Keratinocyte (primary cell): ENCODE data around the gene E4F1. TPM values are rescaled to one million over a fixed set of nuclear protein-coding genes. Genes with fewer than 3 reads are reported as not detected.

Experiments
- DNase-seq: peaks from one replicate; pipeline ENCODE4 v3.0.0-alpha.2; 2011; ENCODE audit warnings: low read depth, missing footprints, low spot score
- FAIRE-seq: peaks from 2 replicates; lab custom pipeline; 2011; peaks lifted over from hg19 to GRCh38; lab: Jason Lieb, UNC
- H2AFZ ChIP-seq: 2 replicates; pipeline ENCODE4 v1.6.0; 2012; ENCODE audit warnings: low read length, control low read depth, inconsistent platforms; ENCODE audit not compliant: control insufficient read depth
- H3K27ac ChIP-seq: 2 replicates; pipeline ENCODE4 v1.5.1; 2011; ENCODE audit warnings: low read length; ENCODE audit not compliant: control insufficient read depth, insufficient read depth
- H3K27me3 ChIP-seq: 3 replicates; pipeline ENCODE4 v1.6.0; 2011; ENCODE audit warnings: low read length; ENCODE audit not compliant: control insufficient read depth, insufficient read depth; ENCODE audit errors: extremely low read depth
- H3K36me3 ChIP-seq, 2 experiments: 2 replicates in 1 of 2; 3 replicates in 1 of 2; pipeline ENCODE4 v1.5.1; 2011; ENCODE audit warnings: low read length in 2 of 2, mild to moderate bottlenecking in 1 of 2; ENCODE audit not compliant: control insufficient read depth in 2 of 2, insufficient read depth in 2 of 2; ENCODE audit errors: extremely low read depth in 1 of 2
- H3K4me1 ChIP-seq: 3 replicates; pipeline ENCODE4 v1.5.1; 2011; ENCODE audit warnings: low read length; ENCODE audit not compliant: control insufficient read depth, insufficient read depth; ENCODE audit errors: extremely low read depth
- H3K4me2 ChIP-seq: 3 replicates; pipeline ENCODE4 v1.6.0; 2011; ENCODE audit warnings: low read depth, low read length; ENCODE audit not compliant: control insufficient read depth, insufficient read depth; ENCODE audit errors: extremely low read depth
- H3K4me3 ChIP-seq, 3 experiments: fragments of 200-600 bp in 1 of 3; sonication (generic) in 1 of 3; 2 replicates in 2 of 3; 3 replicates in 1 of 3; pipeline ENCODE4 v1.5.1; 2011 to 2016; ENCODE audit warnings: low read length in 3 of 3, mild to moderate bottlenecking in 3 of 3, control low read depth in 2 of 3, inconsistent platforms in 1 of 3, low read depth in 1 of 3, mixed read lengths in 1 of 3, mixed run types in 1 of 3, moderate library complexity in 1 of 3; ENCODE audit not compliant: control insufficient read depth in 2 of 3, insufficient read depth in 2 of 3; ENCODE audit errors: extremely low read depth in 1 of 3
- H3K79me2 ChIP-seq: 2 replicates; pipeline ENCODE4 v1.6.0; 2012; ENCODE audit warnings: low read length; ENCODE audit not compliant: control insufficient read depth, insufficient read depth
- H3K9ac ChIP-seq: 3 replicates; pipeline ENCODE4 v1.6.0; 2011; ENCODE audit warnings: low read length; ENCODE audit not compliant: control insufficient read depth, insufficient read depth; ENCODE audit errors: extremely low read depth
- H3K9me1 ChIP-seq: 3 replicates; pipeline ENCODE4 v1.6.0; 2011; ENCODE audit warnings: low read length; ENCODE audit not compliant: control insufficient read depth, insufficient read depth; ENCODE audit errors: extremely low read depth
- H3K9me3 ChIP-seq: 2 replicates; pipeline ENCODE4 v1.5.1; 2012; ENCODE audit warnings: low read depth, low read length; ENCODE audit not compliant: control insufficient read depth
- H4K20me1 ChIP-seq: 3 replicates; pipeline ENCODE4 v1.6.0; 2011; ENCODE audit warnings: low read length; ENCODE audit not compliant: control insufficient read depth, insufficient read depth; ENCODE audit errors: extremely low read depth
- EZH2 ChIP-seq: IDR thresholded peaks from one replicate; pipeline ENCODE4 v1.6.1; 2012; ENCODE audit warnings: inconsistent platforms, mild to moderate bottlenecking, low read length, moderate library complexity
- dilution Hi-C: fragments of 300-500 bp; cut with MboI; formaldehyde crosslinking; loops from one replicate; pipeline ENCODE4 v1.7.0; 2020; ENCODE audit warnings: low sequenced_read_pairs; ENCODE audit not compliant: extremely low pct_ligation_motif_present
- polyA plus RNA-seq, 5 experiments: library from polyadenylated mRNA; depleted of rRNA in 3 of 5; stranded (reverse) in 3 of 5; stranded (forward) in 1 of 5; unstranded in 1 of 5; fragments of >200 nt; gene quantifications; 1 replicate in 1 of 5; 2 replicates in 3 of 5; 3 replicates in 1 of 5; pipeline versions ENCODE4 v1.2.1 to v1.2.3, GENCODE V29; 2011 to 2012; ENCODE audit warnings: missing spikeins in 2 of 5, low read depth in 1 of 5, low replicate concordance in 1 of 5
- TF ChIP-seq, protein P1 (sequence below), 3 experiments: IDR thresholded peaks in 1 of 3; conservative IDR thresholded peaks in 1 of 3; optimal IDR thresholded peaks in 1 of 3; 2 replicates in 2 of 3; 3 replicates in 1 of 3; pipeline versions ENCODE3 to v1.5.1; 2011; ENCODE audit warnings: low read length in 3 of 3, mild to moderate bottlenecking in 3 of 3, moderate library complexity in 2 of 3, control low read depth in 1 of 3, inconsistent platforms in 1 of 3; ENCODE audit not compliant: insufficient read depth in 2 of 3; ENCODE audit errors: extremely low read depth in 1 of 3

Gene E4F1
- polyA plus RNA-seq, 1 donor (not counting 4 experiments of a cell fraction or from before 2014, with no cell fraction given), result 10.5 TPM

GRCh38 chr16:2237493-2238149, 14.2 kb downstream of the E4F1 start:
- Histone ChIP-seq H3K27ac (no peak overlapping the region), H2AFZ (no peak overlapping the region), H3K4me1 (no peaks in the 10 kb centered on the region), H3K9me1 (no peaks in the 10 kb centered on the region), H3K4me2 (no peak overlapping the region), H3K27me3 (peaks cover 32% of the 10 kb centered on the region), H3K9ac (no peak overlapping the region), H3K36me3 (peaks cover 12 to 29% of the 10 kb centered on the region in 2 experiments), H3K79me2 (no peaks in the 10 kb centered on the region), H3K9me3 (no peaks in the 10 kb centered on the region), H4K20me1 (peaks cover 10% of the 10 kb centered on the region), H3K4me3 (no peak overlapping the region)
- DNase-seq, result no peak
- dilution Hi-C loops, result no loop called here
- peak; percentile 77 for TF ChIP-seq EZH2
- TF ChIP-seq, protein P1, sequence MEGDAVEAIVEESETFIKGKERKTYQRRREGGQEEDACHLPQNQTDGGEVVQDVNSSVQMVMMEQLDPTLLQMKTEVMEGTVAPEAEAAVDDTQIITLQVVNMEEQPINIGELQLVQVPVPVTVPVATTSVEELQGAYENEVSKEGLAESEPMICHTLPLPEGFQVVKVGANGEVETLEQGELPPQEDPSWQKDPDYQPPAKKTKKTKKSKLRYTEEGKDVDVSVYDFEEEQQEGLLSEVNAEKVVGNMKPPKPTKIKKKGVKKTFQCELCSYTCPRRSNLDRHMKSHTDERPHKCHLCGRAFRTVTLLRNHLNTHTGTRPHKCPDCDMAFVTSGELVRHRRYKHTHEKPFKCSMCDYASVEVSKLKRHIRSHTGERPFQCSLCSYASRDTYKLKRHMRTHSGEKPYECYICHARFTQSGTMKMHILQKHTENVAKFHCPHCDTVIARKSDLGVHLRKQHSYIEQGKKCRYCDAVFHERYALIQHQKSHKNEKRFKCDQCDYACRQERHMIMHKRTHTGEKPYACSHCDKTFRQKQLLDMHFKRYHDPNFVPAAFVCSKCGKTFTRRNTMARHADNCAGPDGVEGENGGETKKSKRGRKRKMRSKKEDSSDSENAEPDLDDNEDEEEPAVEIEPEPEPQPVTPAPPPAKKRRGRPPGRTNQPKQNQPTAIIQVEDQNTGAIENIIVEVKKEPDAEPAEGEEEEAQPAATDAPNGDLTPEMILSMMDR (optimal IDR thresholded peaks at IDR 0.05 in 1 of 3, IDR thresholded peaks at IDR 0.05 in 1 of 3, conservative IDR thresholded peaks at IDR 0.05 in 1 of 3; ENCODE audit: extremely low read depth in 1 of 3, insufficient read depth in 2 of 3, low read length in 3 of 3), result no peak
- no peak for FAIRE-seq

DNA sequence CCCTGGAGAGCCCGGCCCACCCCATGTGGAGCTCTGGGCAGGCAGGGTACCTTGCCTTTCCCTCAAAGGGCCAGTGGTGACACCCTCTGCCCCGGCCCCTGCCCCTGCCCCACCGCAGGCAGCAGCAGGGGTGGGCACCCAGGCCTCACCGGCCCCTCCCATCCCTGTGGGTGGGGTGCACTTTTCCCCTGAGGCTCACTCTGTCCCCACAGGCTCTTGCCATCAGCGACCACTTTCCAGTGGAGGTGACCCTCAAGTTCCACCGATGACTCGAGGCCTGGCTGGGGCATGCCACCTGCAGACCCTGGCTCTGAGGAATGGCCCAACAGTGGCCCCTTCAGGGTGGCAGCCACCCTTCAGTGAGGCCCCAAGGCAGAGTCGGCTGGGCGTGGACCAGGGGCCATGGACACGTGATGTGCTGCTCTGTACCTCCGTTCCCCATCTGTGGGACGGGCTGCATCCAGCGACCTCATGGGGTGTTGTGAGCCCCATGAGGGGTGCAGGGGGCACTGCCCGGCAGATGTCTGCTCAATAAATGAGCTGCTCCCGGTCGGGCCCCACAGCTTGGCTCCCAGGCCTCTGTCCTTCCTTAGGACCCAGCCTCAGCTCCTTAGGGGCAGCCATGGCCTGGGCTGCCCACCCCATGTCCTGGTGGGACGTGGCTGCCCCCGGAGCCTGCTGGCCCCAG, 14.9 kb downstream of the E4F1 start:
- H4K20me1 ChIP-seq, result peaks cover 10% of the 10 kb centered on the region
- H3K27ac ChIP-seq, result no peak overlapping the region
- DNase-seq (no peak), FAIRE-seq (no peak)
- no peak overlapping the region for H3K4me2 ChIP-seq
- H3K27me3 ChIP-seq, result peaks cover 32% of the 10 kb centered on the region
- dilution Hi-C loops, result no loop called here
- no peak overlapping the region for H3K4me3 ChIP-seq
- H3K9ac ChIP-seq, result no peak overlapping the region
- H3K4me1 ChIP-seq, result no peaks in the 10 kb centered on the region
- H3K79me2 ChIP-seq, result no peaks in the 10 kb centered on the region
- peaks cover 12 to 23% of the 10 kb centered on the region in 2 experiments for H3K36me3 ChIP-seq
- TF ChIP-seq, protein P1 (optimal IDR thresholded peaks at IDR 0.05 in 1 of 3, IDR thresholded peaks at IDR 0.05 in 1 of 3, conservative IDR thresholded peaks at IDR 0.05 in 1 of 3; ENCODE audit: extremely low read depth in 1 of 3, insufficient read depth in 2 of 3, low read length in 3 of 3), result no peak
- no peak for TF ChIP-seq EZH2
- no peak overlapping the region for H2AFZ ChIP-seq
- no peaks in the 10 kb centered on the region for H3K9me3 ChIP-seq
- H3K9me1 ChIP-seq, result no peaks in the 10 kb centered on the region
